ENCODE data around the gene CHRNA7. TPM values are rescaled to one million over a fixed set of nuclear protein-coding genes. Genes with fewer than 3 reads are reported as not detected.

Gene CHRNA7
- total and polyA plus RNA-seq, 10 of the 15 experiments (the other 5 are each of a cell fraction or from before 2014, with no cell fraction given): 0.06 to 0.15 (median 0.12) TPM; not detected in 7

GRCh38 chr15:32099097-32099785, 68.9 kb downstream of the CHRNA7 start:
- SMC1A ChIA-PET (ENCODE audit: uncharacterized antibody, unreplicated experiment): interaction anchor here (0.6 kb wide), 1 partner anchor 9 kb away, joined by 3 read pairs; no protein-coding TSS in a partner anchor
- H3K79me2 ChIP-seq (ENCODE audit: control insufficient read depth, insufficient read depth, low read length): no peaks in the 10 kb centered on the region
- 1% methylated on average over 7 of the region's 7 CpGs for WGBS (ENCODE audit: insufficient coverage, insufficient replicate concordance, low lambda C conversion rate, missing lambda C conversion rate)

GRCh38 chr15:32099956-32100684, 69.8 kb downstream of the CHRNA7 start:
- ATAC-seq (peak; percentile 75), DNase-seq (ENCODE audit: low read depth, low spot score) (peak; percentile 9), FAIRE-seq (no peak)
- Histone ChIP-seq H3K9ac (ENCODE audit: control insufficient read depth, insufficient read depth, low read length) (no peak overlapping the region), H3K27me3 (replicated peaks in 1 of 2; ENCODE audit: control insufficient read depth in 2 of 2, insufficient read depth in 2 of 2, low read length in 1 of 2) (no peaks in the 10 kb centered on the region; a peak in 1 of 4 replicates), H3K79me2 (ENCODE audit: control insufficient read depth, insufficient read depth, low read length) (no peaks in the 10 kb centered on the region), H3K9me3 (replicated peaks; ENCODE audit: control insufficient read depth, insufficient read depth, low read length) (no peaks in the 10 kb centered on the region), H4K20me1 (ENCODE audit: control insufficient read depth, insufficient read depth) (no peaks in the 10 kb centered on the region; the same call in 1 of the 2 replicates), H3K36me3 (ENCODE audit: control insufficient read depth in 2 of 2, insufficient read depth in 2 of 2, low read length in 1 of 2) (no peaks in the 10 kb centered on the region), H3K27ac (ENCODE audit: control insufficient read depth, insufficient read depth) (no peak overlapping the region), H3K4me3 (no peak overlapping the region), H2AFZ (ENCODE audit: control insufficient read depth, low read depth, low read length) (no peak overlapping the region), H3K4me2 (ENCODE audit: control insufficient read depth, insufficient read depth) (no peak overlapping the region), H3K4me1 (ENCODE audit: control insufficient read depth, insufficient read depth, low read length) (no peaks in the 10 kb centered on the region)
- RAD21 ChIA-PET (ENCODE audit: unreplicated experiment): no interaction called here
- SMC1A ChIA-PET (ENCODE audit: uncharacterized antibody, unreplicated experiment): interaction anchor here (0.6 kb wide), 1 partner anchor 9 kb away, joined by 3 read pairs; no protein-coding TSS in a partner anchor
- TF ChIP-seq BCL11A (IDR thresholded peaks at IDR 0.05; ENCODE audit: low read depth, low read length): 0 out of 2 replicates have a peak, but pooled peaks have one; percentile 19
- TF ChIP-seq ATF7 (IDR thresholded peaks at IDR 0.05; ENCODE audit: low read depth): no peak
- TF ChIP-seq CREB1 (IDR thresholded peaks at IDR 0.05; ENCODE audit: low read depth): no peak
- no peak for TF ChIP-seq BRCA1 (IDR thresholded peaks at IDR 0.05; ENCODE audit: low read depth, low read length)
- peak; percentile 34; the same call in 1 of the 2 replicates for TF ChIP-seq JUNB (IDR thresholded peaks at IDR 0.05)
- intact Hi-C loops (cut with micrococcal nuclease; ENCODE audit: unreplicated experiment) (loop anchor here (10.0 kb wide), 1 partner anchor 125 kb away; no protein-coding TSS in a partner anchor), in situ Hi-C loops (cut with MboI) (no loop called here)
- BruUV-seq (replicated peaks): no TSS peak
- POLR2A ChIA-PET: no interaction called here
- CTCF ChIA-PET: no interaction called here
- 0% methylated on average over 10 of the region's 10 CpGs for WGBS (ENCODE audit: insufficient coverage, insufficient replicate concordance, low lambda C conversion rate, missing lambda C conversion rate)

More at GRCh38 chr15:32099097-32099785, 68.9 kb downstream of the CHRNA7 start:
- ChIA-PET CTCF (no interaction called here), RAD21 (ENCODE audit: unreplicated experiment) (no interaction called here), POLR2A (no interaction called here)
- no peaks in the 10 kb centered on the region for H3K9me3 ChIP-seq (replicated peaks; ENCODE audit: control insufficient read depth, insufficient read depth, low read length)
- H2AFZ ChIP-seq (ENCODE audit: control insufficient read depth, low read depth, low read length): no peak overlapping the region
- no peak for ATAC-seq
- no peaks in the 10 kb centered on the region; the same call in 1 of the 2 replicates for H4K20me1 ChIP-seq (ENCODE audit: control insufficient read depth, insufficient read depth)
- H3K4me2 ChIP-seq (ENCODE audit: control insufficient read depth, insufficient read depth): no peak overlapping the region
- intact Hi-C loops (cut with micrococcal nuclease; ENCODE audit: unreplicated experiment): no loop called here
- DNase-seq (ENCODE audit: low read depth, low spot score): no peak
- no TSS peak for BruUV-seq (replicated peaks)
- no peak for FAIRE-seq
- TF ChIP-seq ZBED1 (IDR thresholded peaks at IDR 0.05; ENCODE audit: borderline replicate concordance) (no peak), BCL11A (IDR thresholded peaks at IDR 0.05; ENCODE audit: low read depth, low read length) (no peak), NBN (IDR thresholded peaks at IDR 0.05) (no peak)
- in situ Hi-C loops (cut with MboI): no loop called here
- no peak overlapping the region for H3K4me3 ChIP-seq
- no peaks in the 10 kb centered on the region for H3K4me1 ChIP-seq (ENCODE audit: control insufficient read depth, insufficient read depth, low read length)
- H3K9ac ChIP-seq (ENCODE audit: control insufficient read depth, insufficient read depth, low read length): no peak overlapping the region
- H3K36me3 ChIP-seq (ENCODE audit: control insufficient read depth in 2 of 2, insufficient read depth in 2 of 2, low read length in 1 of 2): no peaks in the 10 kb centered on the region
- no peak overlapping the region for H3K27ac ChIP-seq (ENCODE audit: control insufficient read depth, insufficient read depth)
- no peaks in the 10 kb centered on the region; a peak in 1 of 4 replicates for H3K27me3 ChIP-seq (replicated peaks in 1 of 2; ENCODE audit: control insufficient read depth in 2 of 2, insufficient read depth in 2 of 2, low read length in 1 of 2)

Data from GM12878 (cell line).